GM19351 (cell line): ENCODE results near the gene ACACB.
A peak's percentile ranks its signal among the peaks of the same experiment; 100 is the strongest.
"Not testable (repeated sequence)": the region's sequence is repeated elsewhere in the genome, so short reads cannot be mapped to it uniquely, and the experiment has no call there.

Experiments used
- ATAC-seq: cut with Tn5 transposase; IDR thresholded peaks from one replicate; pipeline ENCODE4 v1.9.1; 2021; ENCODE audit warnings: mild to moderate bottlenecking, moderate library complexity; ENCODE audit not compliant: unreplicated experiment

Gene ACACB

DNA sequence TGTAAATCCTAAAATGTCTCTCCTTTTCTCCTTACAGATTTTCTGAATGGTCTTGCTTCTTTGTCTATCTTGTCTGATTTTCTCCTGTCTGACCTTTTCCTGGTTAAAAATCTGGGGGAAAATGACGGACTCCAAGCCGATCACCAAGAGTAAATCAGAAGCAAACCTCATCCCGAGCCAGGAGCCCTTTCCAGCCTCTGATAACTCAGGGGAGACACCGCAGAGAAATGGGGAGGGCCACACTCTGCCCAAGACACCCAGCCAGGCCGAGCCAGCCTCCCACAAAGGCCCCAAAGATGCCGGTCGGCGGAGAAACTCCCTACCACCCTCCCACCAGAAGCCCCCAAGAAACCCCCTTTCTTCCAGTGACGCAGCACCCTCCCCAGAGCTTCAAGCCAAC lies 23.0 kb downstream of the ACACB start:
- ATAC-seq = no peak

DNA sequence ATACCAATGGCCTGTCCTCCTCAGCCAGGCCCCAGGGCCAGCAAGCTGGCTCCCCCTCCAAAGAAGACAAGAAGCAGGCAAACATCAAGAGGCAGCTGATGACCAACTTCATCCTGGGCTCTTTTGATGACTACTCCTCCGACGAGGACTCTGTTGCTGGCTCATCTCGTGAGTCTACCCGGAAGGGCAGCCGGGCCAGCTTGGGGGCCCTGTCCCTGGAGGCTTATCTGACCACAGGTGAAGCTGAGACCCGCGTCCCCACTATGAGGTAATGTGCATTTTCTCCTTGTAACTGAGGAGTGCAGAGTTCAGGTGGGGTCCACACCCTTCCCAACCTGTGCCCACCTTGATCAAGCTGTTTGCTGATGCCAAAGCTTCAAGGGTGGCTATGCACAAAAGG lies 23.4 kb downstream of the ACACB start:
- ATAC-seq = no peak

DNA sequence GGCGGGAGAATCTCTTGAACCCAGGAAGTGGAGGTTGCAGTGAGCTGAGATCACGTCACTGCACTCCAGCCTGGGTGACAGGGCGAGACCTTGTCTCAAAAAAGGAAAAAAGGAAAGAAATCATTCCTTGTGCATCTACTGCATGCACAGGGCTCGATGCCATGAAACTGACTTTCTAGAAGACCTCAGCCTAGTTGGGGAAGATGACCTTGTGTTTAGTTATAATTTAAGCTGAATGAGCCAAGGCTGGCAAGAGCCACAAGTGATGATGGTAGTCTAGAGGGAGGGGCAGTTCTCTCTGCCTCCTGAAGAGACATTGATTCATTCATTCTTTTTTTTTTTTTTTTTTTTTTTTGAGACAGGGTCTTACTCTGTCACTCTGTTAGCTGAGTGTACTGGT lies 24.2 kb downstream of the ACACB start:
- no peak for ATAC-seq

DNA sequence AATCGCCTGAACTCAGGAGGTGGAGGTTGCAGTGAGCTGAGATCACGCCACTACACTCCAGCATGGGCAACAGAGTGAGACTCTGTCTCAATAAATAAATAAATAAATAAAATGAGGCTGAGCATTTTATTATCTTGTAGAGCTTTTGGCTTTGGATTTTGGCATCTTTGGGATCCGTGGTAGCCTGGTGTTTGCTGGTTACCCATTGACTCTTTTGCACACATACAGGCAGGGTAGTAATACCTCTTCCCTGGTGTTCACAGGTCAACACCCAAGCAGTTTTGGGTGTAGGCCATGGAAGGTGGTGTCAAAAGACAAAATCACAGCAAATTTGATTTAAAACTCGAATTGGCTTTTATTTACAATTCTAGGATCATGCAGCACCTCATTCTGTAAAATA lies 27.8 kb downstream of the ACACB start:
- ATAC-seq = no peak

DNA sequence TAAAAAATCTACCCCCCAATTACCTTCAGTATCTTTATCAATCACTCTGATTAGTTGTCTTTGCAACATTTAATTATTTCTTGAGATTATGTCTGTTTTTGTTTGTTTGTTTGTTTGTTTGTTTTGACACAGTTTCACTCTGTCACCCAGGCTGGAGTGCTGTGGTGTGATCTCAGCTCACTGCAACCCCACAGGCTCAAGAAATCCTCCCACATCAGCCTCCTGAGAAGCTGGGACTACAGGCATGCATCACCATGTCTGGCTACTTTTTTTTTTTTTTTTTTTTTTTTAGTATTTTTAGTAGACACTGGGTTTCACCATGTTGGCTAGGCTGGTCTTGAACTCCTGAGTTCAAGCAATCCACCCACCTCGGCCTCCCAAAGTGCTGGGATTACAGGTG lies 30.7 kb downstream of the ACACB start:
- ATAC-seq = not testable (repeated sequence)

DNA sequence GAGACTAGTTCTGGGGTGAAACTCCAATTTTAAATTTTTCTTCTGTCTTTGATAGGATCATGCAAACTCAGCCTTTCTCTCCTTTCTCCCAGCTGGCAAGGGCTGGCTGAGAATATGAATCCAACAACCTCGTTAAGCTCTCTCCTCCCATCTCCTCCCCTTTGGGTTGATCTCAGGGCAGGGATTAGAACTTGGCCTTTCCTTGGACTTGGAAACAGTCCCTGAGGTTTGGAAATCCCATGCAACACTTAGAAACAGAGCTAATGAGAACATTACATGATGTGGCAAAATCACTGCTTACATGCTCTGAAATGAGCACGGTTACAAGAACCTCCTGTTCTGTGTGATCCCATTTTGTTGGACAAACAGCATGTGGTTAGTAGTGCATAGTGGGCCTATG lies 31.6 kb downstream of the ACACB start:
- ATAC-seq = no peak

DNA sequence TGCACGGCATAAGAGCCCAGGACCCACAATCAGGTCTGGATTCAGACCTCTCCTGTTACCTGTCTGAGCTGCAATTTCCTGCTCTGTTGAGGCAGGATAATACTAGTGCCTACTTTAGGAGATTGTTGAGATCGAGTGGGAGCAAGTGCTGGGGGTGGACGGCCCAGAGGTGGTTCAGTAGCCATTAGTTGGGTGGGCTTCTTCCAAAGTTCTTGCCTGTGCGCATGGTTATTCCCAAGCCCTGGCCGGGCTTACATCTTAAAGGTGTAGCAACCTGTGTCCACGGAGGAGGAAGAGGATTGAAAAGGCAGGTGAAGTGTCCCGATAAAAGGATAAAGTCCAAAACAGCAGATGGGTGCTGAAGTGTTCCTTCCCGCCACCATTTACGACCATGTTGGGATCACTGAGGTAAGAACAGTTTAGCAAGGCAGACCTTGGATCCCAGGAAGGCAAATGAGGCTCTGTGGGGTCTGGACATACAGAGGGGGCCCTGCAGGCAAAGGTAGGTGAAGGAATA lies 33.8 kb downstream of the ACACB start:
- no peak for ATAC-seq

DNA sequence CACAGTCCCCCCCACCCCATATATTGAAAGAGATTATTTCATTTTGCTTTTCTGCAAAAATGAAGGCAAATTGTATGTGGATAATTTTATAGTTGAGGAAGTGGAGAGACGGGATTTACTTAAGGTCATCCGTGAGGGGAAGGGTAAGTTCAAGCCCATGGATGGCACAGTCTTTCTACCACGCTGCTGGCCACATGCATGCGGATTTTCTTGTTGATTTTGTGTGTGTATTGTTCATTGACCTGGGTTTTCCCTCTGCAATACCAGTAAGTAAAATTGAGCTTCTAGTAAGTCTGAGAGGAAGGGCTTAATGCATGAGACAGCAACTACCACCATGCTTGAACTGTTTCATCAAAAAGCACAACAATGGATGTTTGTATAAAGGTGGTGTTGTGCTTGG lies 35.1 kb downstream of the ACACB start:
- ATAC-seq = no peak

DNA sequence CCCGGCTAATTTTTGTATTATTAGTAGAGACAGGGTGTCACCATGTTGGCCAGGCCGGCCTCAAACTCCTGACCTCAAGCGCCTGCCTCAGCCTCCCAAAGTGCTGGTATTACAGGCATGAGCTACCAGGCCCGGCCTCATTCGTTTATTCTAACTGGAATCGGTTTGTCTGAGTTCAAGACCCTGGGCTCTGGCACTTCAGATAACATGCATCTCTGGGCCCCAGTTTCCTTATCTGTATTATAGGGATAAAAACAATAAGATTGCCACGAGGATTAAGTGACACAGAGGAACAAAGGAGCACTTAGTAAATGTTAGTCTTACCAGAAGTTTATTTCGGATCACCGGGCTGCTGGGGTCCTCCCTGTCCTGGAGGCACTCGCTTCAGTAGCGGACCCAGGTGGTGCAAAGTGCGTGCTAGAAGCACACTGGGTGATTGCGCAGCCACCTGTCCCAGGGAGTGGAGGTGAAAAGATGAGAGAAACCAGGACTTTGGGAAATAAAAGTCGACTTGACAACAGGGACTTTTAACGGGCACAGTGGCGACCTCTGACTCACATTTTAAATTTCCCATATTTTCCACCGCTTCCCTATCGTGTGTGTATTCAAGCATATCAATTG lies 37.5 kb downstream of the ACACB start:
- no peak for ATAC-seq

DNA sequence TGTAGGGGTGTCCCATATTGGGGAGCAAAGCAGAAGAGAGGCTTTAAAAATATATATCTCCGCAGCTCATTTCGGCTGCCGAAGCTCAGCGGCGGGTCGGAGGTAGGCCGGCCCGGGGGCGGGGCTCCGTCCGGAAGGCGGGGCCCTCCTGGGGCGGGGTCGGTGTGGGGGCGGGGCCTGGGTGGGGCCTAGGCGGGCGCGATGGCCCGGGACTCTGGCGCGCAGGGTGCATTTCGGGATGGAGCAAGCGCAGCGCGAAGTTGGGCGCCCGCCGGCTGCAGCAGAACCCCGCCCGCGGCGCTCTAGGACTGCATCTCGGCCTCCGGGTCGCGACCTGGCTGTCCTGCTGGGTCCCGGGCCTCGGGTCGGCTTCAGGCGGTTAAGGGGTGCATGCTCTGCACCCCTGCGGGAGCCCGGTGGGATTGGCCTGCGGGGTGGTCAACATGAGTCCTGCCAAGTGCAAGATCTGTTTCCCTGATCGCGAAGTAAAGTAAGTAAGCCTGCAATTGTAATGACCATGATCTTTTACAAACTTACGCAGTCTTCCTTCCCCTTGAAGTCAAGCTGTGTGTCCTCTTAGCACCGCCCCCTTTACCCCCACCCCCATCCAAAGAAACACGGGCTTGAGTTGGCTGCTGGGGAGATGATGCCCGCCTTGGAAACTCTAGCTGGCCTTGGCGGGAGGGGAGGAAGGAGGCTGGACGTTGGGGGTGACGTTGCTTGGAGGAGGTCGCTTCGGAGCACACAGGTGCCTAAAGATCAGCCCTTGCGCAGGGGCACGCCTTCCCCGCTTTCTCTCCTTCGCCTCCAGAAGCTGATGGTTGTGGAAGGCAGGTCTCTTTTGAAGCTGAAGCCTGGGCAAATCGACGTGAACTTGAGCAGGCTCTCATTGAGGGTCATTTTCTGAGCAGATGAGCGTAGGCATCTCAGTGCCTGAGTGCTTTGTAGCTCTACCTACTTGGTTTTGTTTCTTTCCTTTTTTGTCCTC lies 38.4 kb downstream of the ACACB start:
- ATAC-seq = peak; percentile 84

DNA sequence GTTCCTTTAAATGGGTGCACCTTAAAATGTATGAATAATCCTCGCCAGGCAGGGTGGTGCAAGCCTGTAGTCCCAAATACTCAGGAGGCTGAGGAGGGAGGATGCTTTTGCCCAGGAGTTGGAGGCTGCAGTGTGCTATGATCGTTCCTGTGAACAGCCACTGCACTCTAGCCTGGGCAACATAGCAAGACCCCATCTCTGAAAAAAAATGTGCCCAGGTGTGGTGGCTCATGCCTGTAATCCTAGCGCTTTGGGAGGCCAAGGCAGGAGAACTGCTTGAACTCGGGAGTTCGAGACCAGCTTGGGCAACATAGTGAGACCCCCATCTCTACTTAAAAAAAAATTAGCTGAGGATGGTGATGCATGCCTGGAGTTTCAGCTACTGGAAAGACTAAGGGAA lies 39.6 kb downstream of the ACACB start:
- ATAC-seq = no peak

DNA sequence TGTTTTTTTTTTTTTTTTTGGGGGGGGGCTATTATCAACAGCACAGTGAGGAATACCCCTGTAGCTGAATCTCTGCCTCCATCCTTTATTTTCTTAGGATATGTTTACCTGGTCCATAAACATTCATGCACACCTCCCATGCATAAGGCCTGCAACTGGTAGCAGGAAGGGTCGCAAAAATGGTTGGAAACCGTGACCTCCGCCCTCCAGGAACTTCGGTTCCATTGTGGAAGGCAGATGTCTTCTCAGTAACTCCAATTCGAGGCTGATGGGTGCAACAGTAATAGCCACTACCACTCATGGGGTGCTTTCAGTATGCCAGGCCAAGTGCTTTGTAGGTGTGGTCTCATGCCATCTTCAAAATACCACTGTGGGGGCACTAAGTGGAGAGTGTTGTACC lies 40.2 kb downstream of the ACACB start:
- no peak for ATAC-seq

DNA sequence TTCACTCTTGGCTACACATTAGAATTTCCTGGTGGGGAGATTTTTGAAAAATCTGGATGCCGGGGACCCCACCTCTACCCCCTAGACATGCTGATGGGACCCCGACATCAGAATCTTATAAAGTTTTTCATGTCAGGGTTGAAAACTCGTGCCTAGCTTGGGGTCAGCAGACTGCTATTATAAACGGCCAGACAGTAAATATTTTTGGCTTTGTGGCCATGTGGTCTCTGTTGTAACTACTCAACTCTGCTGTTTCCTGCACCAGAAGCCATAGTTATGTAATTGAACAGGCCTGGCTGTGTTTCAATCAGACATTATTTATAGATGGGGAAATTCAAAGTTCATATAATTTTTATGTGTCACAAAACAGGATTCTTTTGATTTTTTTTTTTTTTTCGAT lies 41.6 kb downstream of the ACACB start:
- ATAC-seq = no peak

DNA sequence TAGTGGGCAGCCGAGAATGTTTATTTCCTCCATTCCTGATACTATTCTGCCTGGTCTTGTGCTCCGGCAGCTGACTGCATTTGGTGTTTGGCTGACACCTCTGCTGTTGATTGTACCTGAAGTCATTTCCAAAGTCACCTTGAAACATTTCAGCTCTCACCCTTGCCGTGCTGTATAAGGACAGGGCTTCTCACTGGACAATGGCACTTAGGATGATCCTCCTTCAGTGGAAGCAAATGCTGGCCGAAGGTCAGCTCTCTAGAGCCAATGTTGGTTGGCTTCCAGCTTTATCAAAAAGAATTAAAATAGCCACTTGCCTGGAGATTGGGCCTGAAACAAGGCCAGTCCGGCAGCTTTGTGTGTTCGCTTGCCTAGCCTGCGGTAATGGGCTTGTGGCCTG lies 44.0 kb downstream of the ACACB start:
- ATAC-seq = no peak

DNA sequence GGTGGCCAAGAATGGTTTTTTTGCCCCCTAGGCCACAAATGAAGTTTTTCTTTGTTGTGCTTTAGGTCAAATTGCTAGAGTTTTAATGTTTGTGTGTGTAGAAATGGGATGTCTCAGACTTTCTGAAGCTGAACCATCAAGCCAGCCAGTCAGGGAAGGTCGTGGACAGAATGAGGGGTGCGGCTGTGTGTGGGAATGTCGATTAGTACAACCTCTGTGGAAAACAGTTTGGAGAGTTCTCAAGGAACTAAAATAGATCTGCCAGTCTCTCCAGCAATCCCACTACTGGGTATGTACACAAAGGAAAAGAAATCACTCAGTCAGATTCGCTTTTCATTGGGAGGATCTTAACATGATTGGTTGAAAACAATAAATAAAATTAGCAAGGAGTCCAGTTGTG lies 44.5 kb downstream of the ACACB start:
- no peak for ATAC-seq

DNA sequence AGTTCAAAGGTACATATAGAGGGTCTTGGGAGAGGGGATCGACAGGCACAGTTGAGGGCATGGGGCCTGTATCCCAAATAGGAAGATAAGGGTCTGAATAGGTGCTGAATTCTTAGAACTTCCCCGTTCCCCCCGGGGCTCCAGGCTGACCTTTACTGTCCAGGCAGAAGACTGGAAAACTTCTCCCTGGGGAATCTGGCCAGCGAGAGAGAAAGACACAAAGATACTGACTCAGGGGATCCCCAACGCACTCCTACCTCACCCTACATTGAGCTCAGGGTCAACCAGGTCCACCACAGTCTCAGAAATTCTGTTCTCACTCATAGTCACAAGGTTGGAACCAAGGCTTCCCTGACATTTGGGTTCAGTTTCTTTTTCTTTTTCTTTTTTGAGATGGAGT lies 46.2 kb downstream of the ACACB start:
- ATAC-seq = no peak

DNA sequence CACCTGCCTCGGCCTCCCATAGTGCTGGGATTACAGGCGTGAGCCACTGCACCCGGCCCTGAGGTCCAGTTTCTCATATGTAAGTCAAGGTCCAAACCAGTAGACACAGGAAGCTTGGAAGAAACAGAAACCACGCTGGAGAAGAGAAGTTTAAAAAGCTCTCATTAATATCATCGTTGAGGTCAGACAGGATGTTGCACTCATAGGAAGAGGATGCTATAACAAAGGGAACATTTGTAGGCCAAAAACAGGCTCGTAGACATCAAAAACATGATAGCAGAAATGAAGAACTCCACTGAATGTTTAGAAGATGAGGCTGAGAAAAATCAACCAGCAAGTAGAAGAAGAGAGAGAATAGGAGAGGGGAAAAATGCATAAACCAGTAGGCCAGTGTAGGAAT lies 46.8 kb downstream of the ACACB start:
- no peak for ATAC-seq

DNA sequence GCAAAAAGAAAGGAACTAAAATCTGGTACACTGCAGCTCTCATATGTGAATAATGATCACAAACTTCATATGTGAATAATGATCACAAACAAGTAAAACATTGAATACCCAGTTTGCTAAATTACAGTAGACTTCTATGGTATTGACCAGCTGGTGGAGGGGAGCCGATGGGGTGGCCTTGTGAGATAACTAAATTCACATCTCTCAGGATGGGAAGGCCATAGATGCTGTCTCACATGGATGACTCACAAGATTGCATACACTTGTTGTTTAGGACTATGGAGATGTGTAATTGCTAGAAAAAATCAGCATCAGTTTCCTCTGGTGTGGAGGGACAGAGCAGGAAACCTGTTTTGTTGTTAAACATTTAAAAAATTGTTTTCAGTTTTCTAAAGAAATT lies 49.2 kb downstream of the ACACB start:
- ATAC-seq = no peak

DNA sequence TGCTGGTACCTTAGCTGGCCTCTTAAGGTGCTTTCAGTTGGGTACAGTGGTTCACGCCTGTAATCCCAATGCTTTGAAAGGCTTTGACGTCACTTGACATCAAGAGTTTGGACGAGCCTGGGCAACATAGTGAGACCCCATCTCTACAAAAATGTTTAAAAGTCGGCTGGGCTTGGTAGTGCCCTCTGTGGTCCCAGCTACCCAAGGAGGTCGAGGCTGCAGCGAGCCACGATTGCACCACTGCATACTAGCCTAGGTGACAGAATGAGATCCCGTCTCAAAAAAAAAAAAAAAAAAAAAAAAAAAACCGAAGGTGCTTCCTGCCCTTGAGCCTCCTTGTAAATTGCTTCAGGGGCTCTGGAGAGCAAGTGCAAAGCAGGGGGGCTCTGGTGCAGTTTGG lies 50.0 kb downstream of the ACACB start:
- ATAC-seq = no peak

DNA sequence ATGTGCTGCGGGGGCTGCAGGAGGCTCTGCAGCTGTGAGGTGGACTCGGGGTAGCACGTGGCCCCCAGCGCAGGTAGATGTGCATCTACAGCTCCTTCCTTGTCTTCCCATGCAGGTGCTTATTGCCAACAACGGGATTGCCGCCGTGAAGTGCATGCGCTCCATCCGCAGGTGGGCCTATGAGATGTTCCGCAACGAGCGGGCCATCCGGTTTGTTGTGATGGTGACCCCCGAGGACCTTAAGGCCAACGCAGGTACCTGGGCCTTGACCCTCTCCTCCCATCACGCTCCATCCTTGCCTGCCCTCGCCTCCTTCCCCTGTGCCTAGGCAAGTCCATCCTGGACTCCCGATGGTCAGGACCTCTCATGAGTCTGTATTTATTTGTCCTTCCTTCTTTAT lies 51.4 kb downstream of the ACACB start:
- no peak for ATAC-seq

DNA sequence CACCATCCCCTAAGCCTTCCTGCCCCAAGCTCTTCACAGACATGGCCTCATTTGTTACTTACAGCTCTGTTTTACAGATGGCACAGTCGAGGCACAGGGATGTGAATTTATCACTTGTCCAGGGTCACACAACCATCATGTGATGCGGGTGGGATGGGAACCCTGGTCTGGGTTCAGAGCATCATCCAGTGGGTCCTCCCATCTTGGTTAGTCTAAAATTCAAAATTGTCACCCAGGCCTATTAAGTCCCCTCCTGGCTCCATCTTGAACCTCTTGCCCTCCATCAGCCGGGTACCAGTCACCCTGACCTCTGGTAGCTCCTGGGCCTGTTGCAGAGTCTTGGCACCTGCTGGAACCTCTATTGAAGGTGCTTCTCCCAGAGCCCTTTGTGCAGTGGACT lies 52.9 kb downstream of the ACACB start:
- ATAC-seq = no peak

DNA sequence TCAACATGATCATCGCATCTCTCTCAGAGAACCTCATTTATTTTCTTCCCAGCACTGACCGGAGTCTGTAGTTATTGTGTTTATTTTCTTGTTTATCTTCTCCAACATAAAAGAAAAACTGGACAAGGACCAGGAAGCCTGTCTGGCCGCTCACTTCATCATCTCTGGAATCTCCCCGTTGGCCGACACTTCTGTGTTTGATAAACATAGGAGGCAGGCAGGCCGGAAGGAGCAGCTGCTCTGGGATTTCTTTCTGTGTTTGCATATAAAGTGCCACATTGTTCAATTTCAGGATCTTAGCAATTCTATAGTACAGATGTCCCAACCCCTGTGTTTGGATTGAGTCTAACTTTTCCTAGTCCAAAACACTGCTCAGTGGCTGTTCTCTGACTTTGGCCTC lies 53.3 kb downstream of the ACACB start:
- no peak for ATAC-seq
